Heart left ventricle (tissue), 16 donors: ENCODE data around the gene ALMS1. TPM values are rescaled to one million over a fixed set of nuclear protein-coding genes. Genes with fewer than 3 reads are reported as not detected.
A peak's percentile ranks its signal among the peaks of the same experiment; 100 is the strongest.

Experiments used
- ATAC-seq, 4 donors: fragments of 200-7000 bp; cut with Tn5 transposase; one replicate each; pipeline ENCODE4 v1.9.1; 2020 to 2022; ENCODE audit warnings: moderate library complexity in 4 of 4, mild to moderate bottlenecking in 3 of 4, moderate number of reproducible peaks in 1 of 4
- DNase-seq, 5 donors: peaks; one replicate each; pipeline ENCODE4 v3.0.0-alpha.2; 2020
- H3K27ac ChIP-seq, 12 donors: fragments of 200-600 bp; sonication (generic) in 4 of 12; one replicate each; pipeline versions ENCODE4 v1.5.0 to v1.8.0; 2016 to 2022; ENCODE audit warnings: mild to moderate bottlenecking in 2 of 12
- H3K27me3 ChIP-seq, 9 donors: fragments of 200-600 bp; sonication (generic) in 2 of 9; one replicate each; pipeline versions ENCODE4 v1.5.1 to v1.8.0; 2016 to 2022; ENCODE audit warnings: mild to moderate bottlenecking in 3 of 9
- H3K36me3 ChIP-seq, 9 donors: fragments of 200-600 bp; sonication (generic) in 2 of 9; one replicate each; pipeline versions ENCODE4 v1.5.0 to v1.8.0; 2018 to 2022; ENCODE audit warnings: mild to moderate bottlenecking in 2 of 9
- H3K4me1 ChIP-seq, 12 donors: fragments of 200-600 bp; sonication (generic) in 4 of 12; one replicate each; pipeline versions ENCODE4 v1.5.0 to v1.8.0; 2016 to 2022; ENCODE audit warnings: mild to moderate bottlenecking in 3 of 12
- H3K4me3 ChIP-seq, 12 donors: fragments of 200-600 bp; sonication (generic) in 4 of 12; one replicate each; pipeline versions ENCODE4 v1.5.0 to v1.8.0; 2017 to 2022; ENCODE audit warnings: mild to moderate bottlenecking in 9 of 12, moderate library complexity in 4 of 12
- H3K9me3 ChIP-seq, 12 donors: fragments of 200-600 bp; sonication (generic) in 4 of 12; one replicate each; pipeline versions ENCODE4 v1.5.0 to v1.8.0; 2016 to 2022; ENCODE audit warnings: mild to moderate bottlenecking in 1 of 12
- CTCF ChIP-seq, 12 donors: fragments of 200-600 bp; sonication (generic) in 4 of 12; IDR thresholded peaks; one replicate each; pipeline versions ENCODE4 v1.5.0 to v1.8.0; 2018 to 2022; ENCODE audit warnings: antibody characterized with exemption in 12 of 12, mild to moderate bottlenecking in 5 of 12
- POLR2A ChIP-seq, 2 donors: fragments of 450-650 bp; IDR thresholded peaks; one replicate each; pipeline ENCODE4 v1.6.1; 2017; ENCODE audit warnings: antibody characterized with exemption in 2 of 2, mild to moderate bottlenecking in 2 of 2, moderate library complexity in 2 of 2
- WGBS, 4 donors: extraction: QIAGEN DNeasy Blood & Tissue Kit in 2 of 4; methylation state at CpG; one replicate each; pipeline versions ENCODE4 v1.1.5 to v1.1.7; 2013 to 2018; 5-methylcytosine and 5-hydroxymethylcytosine counted together
- intact Hi-C, 10 donors: fragments of 100-400 bp; cut with DNase I; formaldehyde crosslinking; loops; one replicate each; pipeline versions ENCODE4 v1.11.1 to v1.14.2; 2022
- polyA plus RNA-seq, 2 donors: library from polyadenylated mRNA; stranded (reverse); fragments of 200-250 nt; gene quantifications; one replicate each; pipeline ENCODE4 v1.2.3, GENCODE V29; 2013
- total RNA-seq, 9 donors: library from RNA; depleted of rRNA in 2 of 9; stranded (reverse); fragments of >200 nt in 2 of 9; fragmentation: NEBNext Ultra II Directional in 3 of 9; extraction: Animal tissue kit (Norgen Biotek cat#: 25700) in 3 of 9; gene quantifications; one replicate each; pipeline versions ENCODE4 v1.1.0 to v1.2.4, GENCODE V29; 2016 to 2023
- donor health status: ischemic (EF 13 %, LVEDD 7.1; RV severe dilation, severe dysfunction).
- donor health status: healthy with polysubstance abuse.
- donor health status: DM: no; HTN: yes; CAD: no.
- donor health status: DM: no; HTN: no; CAD: no.
- donor health status: ischemic (EF 25% LVEDD 6.9; RV normal size, moderate dysfunction).
- donor health status: ischemic (EF 25% LVEDD 5.7; RV mildly dilated, moderate dysfunction).
- donor health status: healthy.
- donor health status: DM: yes; HTN: yes; CAD: no.
- donor health status: ischemic (EF 35%, LVEDD 5.7; RV mildly dilated, moderate dysfunction).
- donor health status: nonischemic (EF 11% LVEDD 7.7; RV severe dilation, severe dysfunction).
- donor health status: DM: yes; HTN: yes; CAD: no.
- donor health status: PGD.
- donor health status: ischemic (EF 29% LVEDD 5.4; RV normal size, mild dysfunction).
- donor health status: nonischemic (EF 23%, LVEDD 6.1; RV moderate dilation, normal function).

The ALMS1 gene
- total and polyA plus RNA-seq, 11 donors, result 2.5 to 21.4 (median 9.4) TPM

- Histone ChIP-seq H3K27ac (no peak overlapping the region), H3K27me3 (no peaks in the 10 kb centered on the region), H3K9me3 (no peaks in the 10 kb centered on the region), H3K4me3 (no peak overlapping the region), H3K4me1 (peaks cover 0 to 15% (median 7%) of the 10 kb centered on the region in 12 donors), H3K36me3 (peaks cover 0 to 6% (median 0%) of the 10 kb centered on the region in 9 donors)
- whole genome bisulfite sequencing, 4 donors, result 94 to 97% (median 96%) methylated on average over 3 of the region's 3 CpGs
- ATAC-seq (no peak), DNase-seq (no peak)
- intact Hi-C loops, result no loop called here
- no peak for TF ChIP-seq CTCF (IDR thresholded peaks at IDR 0.05)
- TF ChIP-seq POLR2A (IDR thresholded peaks at IDR 0.05), result no peak
Measured at GRCh38 chr2:73414696-73415095, 29.1 kb downstream of the ALMS1 start.

DNA sequence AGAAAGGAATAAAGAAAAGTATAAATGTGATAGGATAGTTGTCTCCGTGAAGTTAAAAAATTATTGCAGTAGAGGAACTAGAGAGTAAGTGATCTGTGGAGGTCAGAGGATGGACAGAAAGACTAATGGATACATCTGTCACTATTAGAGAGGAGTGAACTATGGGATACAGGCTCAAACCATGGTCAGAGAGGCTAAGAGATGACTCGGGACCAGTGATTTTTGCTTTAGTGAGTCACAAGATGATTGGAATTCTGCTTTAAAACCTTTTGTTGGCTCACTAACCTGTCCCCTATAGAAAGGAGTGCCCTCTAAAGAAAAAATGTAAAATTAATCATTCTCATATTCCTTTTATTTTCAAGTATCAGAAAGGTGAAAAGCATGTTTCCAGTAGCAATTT is 30.3 kb downstream of the ALMS1 start:
- TF ChIP-seq CTCF (IDR thresholded peaks at IDR 0.05), result no peak
- TF ChIP-seq POLR2A (IDR thresholded peaks at IDR 0.05), result no peak
- WGBS, 4 donors, result 93 to 96% (median 95%) methylated on average over 2 of the region's 2 CpGs
- DNase-seq, result no peak
- H3K4me3 ChIP-seq, result no peak overlapping the region
- no peak for ATAC-seq
- H3K9me3 ChIP-seq, result no peaks in the 10 kb centered on the region
- intact Hi-C loops, result no loop called here
- no peak overlapping the region for H3K27ac ChIP-seq
- H3K36me3 ChIP-seq, result peaks cover 0 to 7% (median 0%) of the 10 kb centered on the region in 9 donors
- peaks cover 0 to 15% (median 7%) of the 10 kb centered on the region in 12 donors for H3K4me1 ChIP-seq
- no peaks in the 10 kb centered on the region for H3K27me3 ChIP-seq

DNA sequence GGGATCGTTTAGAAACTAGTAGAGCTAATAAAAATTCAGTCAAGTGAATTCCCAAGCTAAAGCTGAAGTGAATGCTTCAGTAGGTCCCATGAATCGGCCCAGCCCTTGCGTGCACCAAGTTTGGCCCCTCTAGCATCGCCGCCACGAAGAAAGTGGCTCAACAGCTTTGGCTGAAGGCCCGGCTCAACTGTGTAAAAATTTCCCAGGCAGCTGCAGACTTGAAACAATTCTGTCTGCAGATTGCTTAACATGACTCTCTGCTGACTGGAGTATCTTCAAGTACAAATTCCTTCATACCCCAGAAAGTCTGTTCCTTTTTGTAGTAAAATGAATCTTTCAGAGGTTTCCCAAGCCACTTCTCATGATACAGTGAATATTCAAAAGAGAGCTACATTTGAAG is 32.7 kb downstream of the ALMS1 start:
- Histone ChIP-seq H3K4me1 (peaks cover 0 to 15% (median 7%) of the 10 kb centered on the region in 12 donors), H3K27me3 (no peaks in the 10 kb centered on the region), H3K4me3 (no peak overlapping the region), H3K9me3 (no peaks in the 10 kb centered on the region), H3K36me3 (peaks cover 0 to 11% (median 3%) of the 10 kb centered on the region in 9 donors), H3K27ac (peak overlapping the region in 5 of 12 donors; percentile 11 to 26 (median 15))
- peak; percentile 56 to 79 (median 76) for DNase-seq
- TF ChIP-seq CTCF (IDR thresholded peaks at IDR 0.05), result no peak
- no peak for TF ChIP-seq POLR2A (IDR thresholded peaks at IDR 0.05)
- intact Hi-C loops, result no loop called here
- WGBS, 4 donors, result 30 to 42% (median 36%) methylated on average over 7 of the region's 7 CpGs
- peak; percentile 64 to 95 (median 88) for ATAC-seq

GRCh38 chr2:73423913-73424312 is 38.3 kb downstream of the ALMS1 start:
- TF ChIP-seq CTCF (IDR thresholded peaks at IDR 0.05) (no peak), POLR2A (IDR thresholded peaks at IDR 0.05) (no peak)
- no peak for DNase-seq
- no peak overlapping the region for H3K4me3 ChIP-seq
- H3K36me3 ChIP-seq, result peaks cover 0 to 36% (median 21%) of the 10 kb centered on the region in 9 donors
- no peak for ATAC-seq
- no peaks in the 10 kb centered on the region for H3K9me3 ChIP-seq
- H3K27ac ChIP-seq, result no peak overlapping the region
- H3K27me3 ChIP-seq, result no peaks in the 10 kb centered on the region
- intact Hi-C loops, result no loop called here
- H3K4me1 ChIP-seq, result peaks cover 0 to 7% (median 3%) of the 10 kb centered on the region in 12 donors
- WGBS, 4 donors, result 95 to 98% (median 98%) methylated on average over 3 of the region's 3 CpGs
